Psoas muscle (tissue), 8 donors: Measurements from ENCODE around the gene MBD3L5. TPM values are rescaled to one million over a fixed set of nuclear protein-coding genes. Genes with fewer than 3 reads are reported as not detected.

Experiments used
- ATAC-seq, 4 donors: fragments of 200-7000 bp; cut with Tn5 transposase; one replicate each; pipeline ENCODE4 v1.9.1; 2020; ENCODE audit warnings: moderate library complexity in 3 of 4, mild to moderate bottlenecking in 2 of 4
- DNase-seq, 2 donors: peaks; one replicate each; pipeline ENCODE4 v3.0.0-alpha.2; 2020
- H3K27ac ChIP-seq: fragments of 200-600 bp; one replicate; pipeline ENCODE4 v1.8.0; 2022
- H3K27me3 ChIP-seq, 3 donors: fragments of 200-600 bp in 1 of 3; one replicate each; pipeline versions ENCODE4 v1.6.1 to v1.8.0; 2013 to 2022; ENCODE audit warnings: low read length in 2 of 3, mild to moderate bottlenecking in 2 of 3, moderate library complexity in 1 of 3; ENCODE audit not compliant: insufficient read depth in 3 of 3
- H3K36me3 ChIP-seq, 2 donors: fragments of 200-600 bp in 1 of 2; one replicate each; pipeline versions ENCODE4 v1.6.1 to v1.8.0; 2013 to 2022; ENCODE audit warnings: low read depth in 1 of 2, mild to moderate bottlenecking in 1 of 2, moderate library complexity in 1 of 2; ENCODE audit not compliant: insufficient read depth in 1 of 2
- H3K4me1 ChIP-seq: fragments of 200-600 bp; one replicate; pipeline ENCODE4 v1.8.0; 2022
- H3K4me3 ChIP-seq: fragments of 200-600 bp; one replicate; pipeline ENCODE4 v1.8.0; 2022; ENCODE audit warnings: mild to moderate bottlenecking
- H3K9me3 ChIP-seq: fragments of 200-600 bp; one replicate; pipeline ENCODE4 v1.8.0; 2022
- WGBS, 3 donors: extraction: QIAGEN DNeasy Blood & Tissue Kit; methylation state at CpG; one replicate each; pipeline versions ENCODE4 v1.1.6 to v1.1.7; 2013; 5-methylcytosine and 5-hydroxymethylcytosine counted together
- intact Hi-C, 2 donors: fragments of 100-400 bp; cut with DNase I; formaldehyde crosslinking; loops; one replicate each; pipeline versions ENCODE4 v1.11.0 to v1.14.2; 2022
- polyA plus RNA-seq, 3 donors: library from polyadenylated mRNA; stranded (reverse); fragments of 200-250 nt; gene quantifications; one replicate each; pipeline ENCODE4 v1.2.3, GENCODE V29; 2013
- total RNA-seq, 4 donors: library from RNA; stranded (reverse); fragmentation: NEBNext Ultra II Directional in 2 of 4; extraction: Animal tissue kit (Norgen Biotek cat#: 25700) in 2 of 4; gene quantifications; one replicate each; pipeline versions ENCODE4 v1.2.1 to v1.2.4, GENCODE V29; 2021 to 2023
- TF ChIP-seq, protein P1 (sequence below): fragments of 200-600 bp; IDR thresholded peaks from one replicate; pipeline ENCODE4 v1.8.0; 2022; ENCODE audit warnings: antibody characterized with exemption
- donor health status: healthy with polysubstance abuse.
- donor health status: DM: no; HTN: no; CAD: no; lungs with moderate emphysema.
- donor health status: Bipolar disorder and iron deficiency.
- donor health status: healthy.
- donor health status: DM: yes; HTN: yes; CAD: no.
- donor health status: DM: no; HTN: no; CAD: no.
- donor health status: DM: no; HTN: no; CAD: no.
- donor health status: DM: yes; HTN: yes; CAD: no.

MBD3L5 gene
- total and polyA plus RNA-seq, 7 donors = not detected

DNA sequence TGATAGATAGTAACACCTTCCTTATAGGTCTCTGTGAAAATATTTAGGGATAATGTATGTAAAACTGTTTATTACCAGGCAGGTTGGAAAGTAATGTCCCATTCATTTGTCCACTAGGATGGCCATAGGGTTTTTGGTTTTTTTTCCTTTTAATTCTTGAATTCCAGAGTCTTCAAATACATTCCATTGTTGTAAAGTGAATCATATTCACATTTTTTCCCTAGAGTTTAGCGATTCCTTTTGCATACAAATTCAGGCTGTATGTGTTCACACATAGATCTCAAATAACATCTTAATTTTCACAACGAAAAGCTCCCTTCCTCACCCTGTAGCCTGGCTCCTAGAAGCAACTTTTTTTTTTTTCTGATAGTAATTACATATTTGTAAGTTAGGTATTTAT, 37.3 kb downstream of the MBD3L5 start:
- Histone ChIP-seq H3K36me3 (peaks cover 9 to 24% of the 10 kb centered on the region in 2 donors), H3K27ac (no peak overlapping the region), H3K9me3 (no peaks in the 10 kb centered on the region), H3K4me1 (peaks cover 7% of the 10 kb centered on the region), H3K4me3 (no peak overlapping the region), H3K27me3 (peaks cover 0 to 1% (median 0%) of the 10 kb centered on the region in 3 donors)
- DNase-seq (no peak), ATAC-seq (no peak)
- intact Hi-C loops = loop anchor here in 1 of 2 donors (10.0 kb wide), 1 partner anchor 1767 kb away; the partner anchor contains the start of genes MBD3L1 and ZNF558
- WGBS, 3 donors = 73 to 79% (median 76%) methylated on average over 2 of the region's 2 CpGs
- TF ChIP-seq, protein P1, sequence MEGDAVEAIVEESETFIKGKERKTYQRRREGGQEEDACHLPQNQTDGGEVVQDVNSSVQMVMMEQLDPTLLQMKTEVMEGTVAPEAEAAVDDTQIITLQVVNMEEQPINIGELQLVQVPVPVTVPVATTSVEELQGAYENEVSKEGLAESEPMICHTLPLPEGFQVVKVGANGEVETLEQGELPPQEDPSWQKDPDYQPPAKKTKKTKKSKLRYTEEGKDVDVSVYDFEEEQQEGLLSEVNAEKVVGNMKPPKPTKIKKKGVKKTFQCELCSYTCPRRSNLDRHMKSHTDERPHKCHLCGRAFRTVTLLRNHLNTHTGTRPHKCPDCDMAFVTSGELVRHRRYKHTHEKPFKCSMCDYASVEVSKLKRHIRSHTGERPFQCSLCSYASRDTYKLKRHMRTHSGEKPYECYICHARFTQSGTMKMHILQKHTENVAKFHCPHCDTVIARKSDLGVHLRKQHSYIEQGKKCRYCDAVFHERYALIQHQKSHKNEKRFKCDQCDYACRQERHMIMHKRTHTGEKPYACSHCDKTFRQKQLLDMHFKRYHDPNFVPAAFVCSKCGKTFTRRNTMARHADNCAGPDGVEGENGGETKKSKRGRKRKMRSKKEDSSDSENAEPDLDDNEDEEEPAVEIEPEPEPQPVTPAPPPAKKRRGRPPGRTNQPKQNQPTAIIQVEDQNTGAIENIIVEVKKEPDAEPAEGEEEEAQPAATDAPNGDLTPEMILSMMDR = no peak

DNA sequence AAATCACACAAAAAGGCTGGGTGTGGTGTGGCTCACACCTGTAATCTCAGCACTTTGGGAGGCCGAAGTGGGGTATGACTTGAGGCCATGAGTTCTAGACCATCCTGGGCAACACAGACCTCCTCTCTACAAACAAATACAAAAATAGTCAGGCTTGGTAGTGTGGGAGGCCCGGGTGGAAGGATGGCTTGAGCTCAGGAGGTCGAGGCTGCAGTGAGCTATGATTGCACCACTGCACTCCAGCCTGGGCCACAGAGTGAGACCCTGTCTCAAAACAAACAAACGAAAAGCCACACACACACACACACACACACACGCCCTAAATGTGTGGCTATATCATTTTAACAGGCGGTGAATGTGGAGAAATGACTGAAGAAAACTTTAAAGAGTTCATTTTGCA, 38.2 kb downstream of the MBD3L5 start:
- no peak for ATAC-seq

DNA sequence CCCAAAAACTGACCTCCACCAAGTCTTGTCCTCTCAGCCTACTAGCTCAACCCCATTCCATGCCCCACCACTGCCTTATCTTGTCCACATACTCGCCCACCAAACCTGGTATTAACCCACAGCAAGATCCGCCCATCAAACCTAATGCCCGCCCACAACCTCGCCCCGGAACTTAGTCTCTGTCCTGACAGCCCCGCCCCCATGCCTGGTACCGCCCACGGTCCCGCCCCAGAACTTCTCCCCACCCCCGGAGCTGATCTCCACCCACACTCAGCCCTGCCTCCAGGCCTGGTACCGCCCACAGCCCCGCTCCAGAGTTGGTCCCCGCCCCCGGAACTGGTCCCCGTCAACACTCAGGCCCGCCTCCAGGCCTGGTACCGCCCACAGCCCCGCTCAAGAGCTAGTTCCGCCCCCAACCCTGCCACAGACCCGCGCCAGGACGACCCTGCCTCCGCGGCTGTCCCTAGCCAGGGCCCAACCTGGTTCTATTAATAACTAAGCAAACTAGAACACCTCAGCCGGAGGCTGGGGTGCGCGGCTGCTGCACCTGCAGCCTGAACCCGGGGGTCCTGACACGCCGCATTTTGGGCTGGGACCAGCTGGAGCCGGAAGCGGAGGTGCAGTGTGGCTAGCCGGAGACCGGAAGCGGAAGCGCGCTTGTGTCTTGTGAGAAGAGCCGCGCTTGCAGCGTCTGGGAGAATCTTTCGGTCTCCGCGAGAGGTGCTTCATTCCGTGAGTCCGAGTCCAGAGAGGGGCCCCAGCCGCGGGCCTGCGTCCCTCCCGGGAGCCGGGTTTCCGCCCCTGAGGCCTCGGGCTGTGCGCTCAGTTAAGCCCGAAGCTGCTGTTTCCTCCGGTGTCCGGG, 38.9 kb downstream of the MBD3L5 start, which contains the start of gene ZNF557:
ZNF557 (plus strand) TSS at position 662 of the 862 bp plus-strand sequence. CDS start 5,372 bp downstream, outside the sequence.
- Histone ChIP-seq H3K4me1 (peaks cover 7% of the 10 kb centered on the region), H3K27ac (peak within 1 kb of the TSS; percentile 90), H3K4me3 (peak within 1 kb of the TSS; percentile 100), H3K36me3 (peaks cover 10 to 39% of the 10 kb centered on the region in 2 donors), H3K9me3 (no peaks in the 10 kb centered on the region), H3K27me3 (no peaks in the 10 kb centered on the region)
- peak; percentile 100 for ATAC-seq
- peak; percentile 99 for DNase-seq
- intact Hi-C loops = loop anchor here in 1 of 2 donors (10.0 kb wide), 1 partner anchor 1766 kb away; the partner anchor contains the start of genes MBD3L1 and ZNF558
- TF ChIP-seq, protein P1 = no peak
- WGBS, 3 donors = 0 to 1% (median 1%) methylated on average over 50 to 56 of the region's 56 CpGs

More for the DNA sequence above, 38.2 kb downstream of the MBD3L5 start:
- Histone ChIP-seq H3K4me1 (peaks cover 7% of the 10 kb centered on the region), H3K4me3 (peak overlapping the region; percentile 100), H3K9me3 (no peaks in the 10 kb centered on the region), H3K36me3 (peaks cover 10 to 32% of the 10 kb centered on the region in 2 donors), H3K27ac (no peak overlapping the region), H3K27me3 (peaks cover 0 to 1% (median 0%) of the 10 kb centered on the region in 3 donors)
- DNase-seq = no peak
- WGBS, 3 donors = 82 to 90% (median 84%) methylated on average over 6 of the region's 6 CpGs
- intact Hi-C loops = loop anchor here in 1 of 2 donors (10.0 kb wide), 1 partner anchor 1766 kb away; the partner anchor contains the start of genes MBD3L1 and ZNF558
- TF ChIP-seq, protein P1 = no peak

DNA sequence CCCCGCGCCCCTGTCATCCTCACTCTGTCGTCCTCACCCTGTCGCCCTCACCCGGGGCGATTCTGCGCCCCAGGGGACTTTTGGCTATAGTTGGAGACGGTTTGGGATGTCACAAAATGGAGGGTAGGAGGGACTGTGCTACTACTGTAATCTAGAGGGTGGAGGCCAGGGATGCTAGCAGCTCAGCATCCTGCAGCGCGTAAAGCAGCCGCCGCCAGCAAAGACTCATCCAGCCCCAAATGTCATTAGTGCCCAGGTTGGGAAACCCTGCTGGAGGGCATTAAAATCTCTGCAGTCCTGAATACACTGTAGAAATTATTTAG, 39.5 kb downstream of the MBD3L5 start:
- Histone ChIP-seq H3K36me3 (peaks cover 10 to 44% of the 10 kb centered on the region in 2 donors), H3K27ac (peak overlapping the region; percentile 90), H3K27me3 (no peaks in the 10 kb centered on the region), H3K9me3 (no peaks in the 10 kb centered on the region), H3K4me3 (peak overlapping the region; percentile 100), H3K4me1 (peaks cover 7% of the 10 kb centered on the region)
- DNase-seq (no peak), ATAC-seq (peak in 1 of 4 donors; percentile 21)
- TF ChIP-seq, protein P1 = no peak
- intact Hi-C loops = loop anchor here (10.0 kb wide), 1 partner anchor 1765 kb away; the partner anchor contains the start of genes MBD3L1 (in 2 of the 2) and ZNF558 (in 2 of the 2)
- WGBS, 3 donors = 0 to 1% (median 1%) methylated on average over 12 of the region's 12 CpGs
